RCC 7860 (cell line): Measurements from ENCODE around the gene FITM2.
A peak's percentile ranks its signal among the peaks of the same experiment; 100 is the strongest.
"Not testable (repeated sequence)": the region's sequence is repeated elsewhere in the genome, so short reads cannot be mapped to it uniquely, and the experiment has no call there.

ENCODE experiments used
- DNase-seq: peaks from one replicate; pipeline ENCODE4 v3.0.0-alpha.2; 2015; ENCODE audit warnings: low spot score
- FAIRE-seq: peaks from 2 replicates; lab custom pipeline; 2012; peaks lifted over from hg19 to GRCh38; lab: Jason Lieb, UNC

FITM2 gene

GRCh38 chr20:44310664-44311639 is at the start of gene FITM2:
Gene FITM2 (minus strand): TSS chr20:44311202. CDS start chr20:44311148, 54 bp downstream.
- no peak for FAIRE-seq
- peak; percentile 90 for DNase-seq

- FAIRE-seq (no peak), DNase-seq (no peak)
These were observed 49.2 kb upstream of the FITM2 start for GRCh38 chr20:44360221-44360620.

GRCh38 chr20:44358776-44359175 is 47.8 kb upstream of the FITM2 start:
- no peak for DNase-seq
- FAIRE-seq = no peak

GRCh38 chr20:44357555-44358125 is 46.6 kb upstream of the FITM2 start:
- FAIRE-seq (no peak), DNase-seq (no peak)

- no peak for DNase-seq
- no peak for FAIRE-seq
These were observed 46.0 kb upstream of the FITM2 start for GRCh38 chr20:44357020-44357419.

- FAIRE-seq = no peak
- DNase-seq = no peak
These were observed 45.3 kb upstream of the FITM2 start for GRCh38 chr20:44356353-44356723.

GRCh38 chr20:44355498-44356352 is 44.7 kb upstream of the FITM2 start, which contains the start of gene HNF4A:
Gene HNF4A (plus strand): TSS chr20:44355699. CDS start chr20:44355805, 106 bp downstream.
- DNase-seq = no peak
- no peak for FAIRE-seq

GRCh38 chr20:44354979-44355497 is 44.0 kb upstream of the FITM2 start:
- DNase-seq = no peak
- no peak for FAIRE-seq

GRCh38 chr20:44350567-44350966 is 39.6 kb upstream of the FITM2 start:
- DNase-seq (no peak), FAIRE-seq (no peak)

GRCh38 chr20:44349349-44349748 is 38.3 kb upstream of the FITM2 start:
- DNase-seq = no peak
- FAIRE-seq = no peak

- no peak for FAIRE-seq
- DNase-seq = no peak
These were observed 37.2 kb upstream of the FITM2 start for GRCh38 chr20:44348168-44348659.

- FAIRE-seq, DNase-seq: not testable (repeated sequence)
These were observed 34.9 kb upstream of the FITM2 start for GRCh38 chr20:44345941-44346340.

- DNase-seq (no peak), FAIRE-seq (no peak)
These were observed 34.1 kb upstream of the FITM2 start for GRCh38 chr20:44345147-44345546.

- FAIRE-seq (no peak), DNase-seq (no peak)
These were observed 33.7 kb upstream of the FITM2 start for GRCh38 chr20:44344723-44345122.

- no peak for DNase-seq
- FAIRE-seq = no peak
These were observed 32.2 kb upstream of the FITM2 start for GRCh38 chr20:44343162-44343675.

GRCh38 chr20:44342248-44342647 is 31.2 kb upstream of the FITM2 start:
- no peak for FAIRE-seq
- no peak for DNase-seq

GRCh38 chr20:44336725-44337380 is 25.9 kb upstream of the FITM2 start, which contains the start of gene R3HDML:
Gene R3HDML (plus strand): TSS chr20:44337043. CDS start chr20:44337158, 115 bp downstream.
- FAIRE-seq (no peak), DNase-seq (no peak)

GRCh38 chr20:44336086-44336485 is 25.1 kb upstream of the FITM2 start:
- DNase-seq = no peak
- FAIRE-seq = no peak

GRCh38 chr20:44335675-44336074 is 24.7 kb upstream of the FITM2 start:
- FAIRE-seq = no peak

GRCh38 chr20:44334709-44335108 is 23.7 kb upstream of the FITM2 start:
- DNase-seq = no peak
- FAIRE-seq = no peak

More at GRCh38 chr20:44335675-44336074, 24.7 kb upstream of the FITM2 start:
- no peak for DNase-seq
